ENCODE data around the gene DYRK2. TPM values are rescaled to one million over a fixed set of nuclear protein-coding genes. Genes with fewer than 3 reads are reported as not detected.
A peak's percentile ranks its signal among the peaks of the same experiment; 100 is the strongest.

Gene DYRK2
- total and polyA plus RNA-seq, 7 donors = 17.6 to 32.8 (median 26.0) TPM

DNA sequence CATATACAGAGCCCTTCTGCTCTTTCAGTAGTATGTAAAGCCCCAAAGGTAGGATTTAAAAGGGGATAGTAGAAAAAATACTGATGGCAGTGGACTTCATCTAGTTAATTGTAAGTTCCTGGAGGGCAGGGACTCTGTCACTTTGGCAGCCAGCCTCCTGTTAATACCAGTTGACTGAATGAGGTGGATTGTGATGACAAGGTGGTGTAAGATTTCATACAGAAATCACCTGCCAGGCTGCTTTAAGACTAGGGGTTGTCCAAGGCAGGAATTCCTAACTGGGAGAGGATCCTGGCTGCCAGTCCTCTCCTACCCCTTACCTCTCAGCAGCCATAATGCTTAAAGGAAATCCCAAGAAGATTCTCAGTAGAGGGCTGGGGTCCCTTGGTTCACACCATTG, 7.3 kb downstream of the DYRK2 start:
- no peak for TF ChIP-seq EP300 (IDR thresholded peaks at IDR 0.05)
- TF ChIP-seq POLR2A (IDR thresholded peaks at IDR 0.05) = no peak
- TF ChIP-seq, protein P1, sequence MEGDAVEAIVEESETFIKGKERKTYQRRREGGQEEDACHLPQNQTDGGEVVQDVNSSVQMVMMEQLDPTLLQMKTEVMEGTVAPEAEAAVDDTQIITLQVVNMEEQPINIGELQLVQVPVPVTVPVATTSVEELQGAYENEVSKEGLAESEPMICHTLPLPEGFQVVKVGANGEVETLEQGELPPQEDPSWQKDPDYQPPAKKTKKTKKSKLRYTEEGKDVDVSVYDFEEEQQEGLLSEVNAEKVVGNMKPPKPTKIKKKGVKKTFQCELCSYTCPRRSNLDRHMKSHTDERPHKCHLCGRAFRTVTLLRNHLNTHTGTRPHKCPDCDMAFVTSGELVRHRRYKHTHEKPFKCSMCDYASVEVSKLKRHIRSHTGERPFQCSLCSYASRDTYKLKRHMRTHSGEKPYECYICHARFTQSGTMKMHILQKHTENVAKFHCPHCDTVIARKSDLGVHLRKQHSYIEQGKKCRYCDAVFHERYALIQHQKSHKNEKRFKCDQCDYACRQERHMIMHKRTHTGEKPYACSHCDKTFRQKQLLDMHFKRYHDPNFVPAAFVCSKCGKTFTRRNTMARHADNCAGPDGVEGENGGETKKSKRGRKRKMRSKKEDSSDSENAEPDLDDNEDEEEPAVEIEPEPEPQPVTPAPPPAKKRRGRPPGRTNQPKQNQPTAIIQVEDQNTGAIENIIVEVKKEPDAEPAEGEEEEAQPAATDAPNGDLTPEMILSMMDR (IDR thresholded peaks at IDR 0.05) = no peak
- TF ChIP-seq POLR2AphosphoS5 (IDR thresholded peaks at IDR 0.05) = no peak
- no peak for DNase-seq
- no peaks in the 10 kb centered on the region for H3K9me3 ChIP-seq
- H3K4me1 ChIP-seq = peaks cover 0 to 94% (median 83%) of the 10 kb centered on the region in 4 donors
- intact Hi-C loops (cut with DNase I) = loop anchor here (10.0 kb wide), 1 partner anchor 391 kb away; the partner anchor contains the start of gene CAND1
- no peaks in the 10 kb centered on the region for H3K27me3 ChIP-seq
- peaks cover 10 to 20% (median 17%) of the 10 kb centered on the region in 4 donors for H3K36me3 ChIP-seq
- H3K4me3 ChIP-seq = no peak overlapping the region
- peak overlapping the region in 3 of 4 donors; percentile 8 to 100 (median 46) for H3K27ac ChIP-seq

DNA sequence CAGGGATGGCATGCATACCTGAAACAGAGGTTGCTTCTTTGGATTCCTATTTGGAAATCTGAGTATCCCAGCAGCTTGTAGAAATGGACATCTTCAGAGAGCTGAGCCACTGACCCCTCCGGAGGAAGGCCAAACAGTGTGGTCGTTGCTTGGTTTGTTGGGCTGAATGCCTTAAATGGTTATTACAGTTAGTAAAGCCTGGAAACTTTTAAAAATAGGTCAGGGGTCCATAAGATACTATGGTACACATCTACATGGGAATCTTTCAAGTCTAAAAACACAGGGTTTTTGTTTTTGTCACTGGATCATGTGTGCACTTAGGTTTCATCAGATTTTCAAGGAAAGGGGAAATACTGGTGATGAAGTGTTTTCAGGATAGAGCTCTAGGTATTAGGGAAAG, 7.7 kb downstream of the DYRK2 start:
- no peak for DNase-seq
- 77 to 86% methylated on average over 2 of the region's 2 CpGs for WGBS, 2 donors
- Histone ChIP-seq H3K9me3 (no peaks in the 10 kb centered on the region), H3K27me3 (no peaks in the 10 kb centered on the region), H3K27ac (peak overlapping the region in 3 of 4 donors; percentile 8 to 100 (median 46)), H3K4me3 (no peak overlapping the region), H3K36me3 (peaks cover 10 to 20% (median 17%) of the 10 kb centered on the region in 4 donors), H3K4me1 (peaks cover 0 to 94% (median 83%) of the 10 kb centered on the region in 4 donors)
- intact Hi-C loops (cut with DNase I) = loop anchor here (10.0 kb wide), 1 partner anchor 391 kb away; the partner anchor contains the start of gene CAND1
- TF ChIP-seq POLR2AphosphoS5 (IDR thresholded peaks at IDR 0.05) = no peak

DNA sequence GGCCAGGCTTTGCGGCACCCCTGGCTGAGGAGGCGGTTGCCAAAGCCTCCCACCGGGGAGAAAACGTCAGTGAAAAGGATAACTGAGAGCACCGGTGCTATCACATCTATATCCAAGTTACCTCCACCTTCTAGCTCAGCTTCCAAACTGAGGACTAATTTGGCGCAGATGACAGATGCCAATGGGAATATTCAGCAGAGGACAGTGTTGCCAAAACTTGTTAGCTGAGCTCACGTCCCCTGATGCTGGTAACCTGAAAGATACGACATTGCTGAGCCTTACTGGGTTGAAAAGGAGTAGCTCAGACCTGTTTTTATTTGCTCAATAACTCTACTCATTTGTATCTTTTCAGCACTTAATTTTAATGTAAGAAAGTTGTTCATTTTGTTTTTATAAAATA, 9.9 kb downstream of the DYRK2 start:
- DNase-seq = no peak
- TF ChIP-seq POLR2A (IDR thresholded peaks at IDR 0.05) = no peak
- no peak for TF ChIP-seq EP300 (IDR thresholded peaks at IDR 0.05)
- TF ChIP-seq POLR2AphosphoS5 (IDR thresholded peaks at IDR 0.05) = no peak
- TF ChIP-seq, protein P1 (IDR thresholded peaks at IDR 0.05) = no peak
- WGBS, 2 donors = 90 to 92% methylated on average over 8 of the region's 8 CpGs
- intact Hi-C loops (cut with DNase I) = loop anchor here (10.0 kb wide), 1 partner anchor 394 kb away; the partner anchor contains the start of gene CAND1
- Histone ChIP-seq H3K27ac (peak overlapping the region; percentile 29 to 81 (median 66)), H3K9me3 (no peaks in the 10 kb centered on the region), H3K4me3 (no peak overlapping the region), H3K36me3 (peaks cover 10 to 20% (median 17%) of the 10 kb centered on the region in 4 donors), H3K27me3 (no peaks in the 10 kb centered on the region), H3K4me1 (peaks cover 0 to 94% (median 83%) of the 10 kb centered on the region in 4 donors)

DNA sequence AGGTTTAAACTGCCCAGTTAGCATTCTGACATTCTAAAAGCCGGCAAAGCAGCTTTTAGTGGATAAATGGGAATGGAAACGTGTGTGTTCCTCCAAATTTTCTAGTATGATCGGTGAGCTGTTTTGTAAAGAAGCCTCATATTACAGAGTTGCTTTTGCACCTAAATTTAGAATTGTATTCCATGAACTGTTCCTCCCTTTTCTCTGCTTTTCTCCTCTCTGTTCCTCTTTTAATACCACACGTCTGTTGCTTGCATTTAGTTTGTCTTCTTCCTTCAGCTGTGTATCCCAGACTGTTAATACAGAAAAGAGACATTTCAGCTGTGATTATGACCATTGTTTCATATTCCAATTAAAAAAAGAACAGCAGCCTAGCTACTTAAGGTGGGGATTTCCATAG, 10.7 kb downstream of the DYRK2 start:
- 79 to 90% methylated on average over 4 of the region's 4 CpGs for WGBS, 2 donors
- Histone ChIP-seq H3K4me3 (no peak overlapping the region), H3K4me1 (peaks cover 0 to 94% (median 78%) of the 10 kb centered on the region in 4 donors), H3K36me3 (peaks cover 10 to 20% (median 17%) of the 10 kb centered on the region in 4 donors), H3K27ac (peak overlapping the region; percentile 29 to 81 (median 66)), H3K9me3 (no peaks in the 10 kb centered on the region), H3K27me3 (no peaks in the 10 kb centered on the region)
- no peak for DNase-seq
- intact Hi-C loops (cut with DNase I) = loop anchor here (10.0 kb wide), 1 partner anchor 394 kb away; the partner anchor contains the start of gene CAND1
- no peak for TF ChIP-seq POLR2A (IDR thresholded peaks at IDR 0.05)
- TF ChIP-seq, protein P1 (IDR thresholded peaks at IDR 0.05) = no peak
- TF ChIP-seq EP300 (IDR thresholded peaks at IDR 0.05) = no peak
- TF ChIP-seq POLR2AphosphoS5 (IDR thresholded peaks at IDR 0.05) = no peak

- WGBS, 2 donors = 45 to 57% methylated on average over 4 of the region's 4 CpGs
- Histone ChIP-seq H3K27me3 (no peaks in the 10 kb centered on the region), H3K4me1 (peaks cover 0 to 91% (median 75%) of the 10 kb centered on the region in 4 donors), H3K27ac (peak overlapping the region; percentile 36 to 81 (median 57)), H3K4me3 (no peak overlapping the region), H3K36me3 (peaks cover 10 to 20% (median 17%) of the 10 kb centered on the region in 4 donors), H3K9me3 (no peaks in the 10 kb centered on the region)
- intact Hi-C loops (cut with DNase I) = no loop called here
- no peak for DNase-seq
- TF ChIP-seq EP300 (IDR thresholded peaks at IDR 0.05) (no peak), POLR2A (IDR thresholded peaks at IDR 0.05) (no peak), POLR2AphosphoS5 (IDR thresholded peaks at IDR 0.05) (peak in 2 of 4 donors; percentile 8 to 22)
- TF ChIP-seq, protein P1 (IDR thresholded peaks at IDR 0.05) = no peak
These were observed 12.9 kb downstream of the DYRK2 start for GRCh38 chr12:67661311-67662021.
